HL-60/S4 treated with retinoic acid at 250 ng/mL for 4 days and 3 days (cell line): Measurements from ENCODE around the gene TMX4.

Experiments
- in situ Hi-C: fragments of 300-500 bp; cut with MboI; formaldehyde crosslinking; loops from 2 replicates; pipeline ENCODE4 v1.7.0; 2022; ENCODE audit warnings: low sequenced_read_pairs

Gene TMX4

GRCh38 chr20:8020314-8021079 is 936 bp upstream of the TMX4 start:
- in situ Hi-C loops: no loop called here

GRCh38 chr20:8019998-8020247 is 362 bp upstream of the TMX4 start:
- in situ Hi-C loops: no loop called here

GRCh38 chr20:8018958-8019245 is 659 bp downstream of the TMX4 start:
- in situ Hi-C loops: no loop called here

- in situ Hi-C loops: no loop called here
These were observed 6.8 kb downstream of the TMX4 start for GRCh38 chr20:8012724-8013123.

- in situ Hi-C loops: no loop called here
These were observed 10.8 kb downstream of the TMX4 start for GRCh38 chr20:8008733-8009132.

- in situ Hi-C loops: no loop called here
These were observed 12.1 kb downstream of the TMX4 start for GRCh38 chr20:8007490-8007889.

GRCh38 chr20:8005575-8006366 is 13.8 kb downstream of the TMX4 start:
- in situ Hi-C loops: no loop called here

- in situ Hi-C loops: no loop called here
These were observed 14.5 kb downstream of the TMX4 start for GRCh38 chr20:8005033-8005432.

GRCh38 chr20:8002056-8002455 is 17.5 kb downstream of the TMX4 start:
- in situ Hi-C loops: no loop called here

- in situ Hi-C loops: no loop called here
These were observed 18.8 kb downstream of the TMX4 start for GRCh38 chr20:8000796-8001195.

GRCh38 chr20:7996898-7997297 is 22.7 kb downstream of the TMX4 start:
- in situ Hi-C loops: no loop called here

- in situ Hi-C loops: no loop called here
These were observed 24.8 kb downstream of the TMX4 start for GRCh38 chr20:7994809-7995208.

- in situ Hi-C loops: no loop called here
These were observed 25.9 kb downstream of the TMX4 start for GRCh38 chr20:7993703-7994102.

GRCh38 chr20:7993238-7993637 is 26.3 kb downstream of the TMX4 start:
- in situ Hi-C loops: no loop called here

- in situ Hi-C loops: no loop called here
These were observed 29.2 kb downstream of the TMX4 start for GRCh38 chr20:7990385-7990784.

- in situ Hi-C loops: no loop called here
These were observed 30.2 kb downstream of the TMX4 start for GRCh38 chr20:7989379-7989778.

- in situ Hi-C loops: no loop called here
These were observed 33.6 kb downstream of the TMX4 start for GRCh38 chr20:7985916-7986315.

GRCh38 chr20:7984192-7984591 is 35.4 kb downstream of the TMX4 start:
- in situ Hi-C loops: no loop called here

GRCh38 chr20:7981374-7981773 is 38.2 kb downstream of the TMX4 start:
- in situ Hi-C loops: no loop called here

- in situ Hi-C loops: no loop called here
These were observed 39.1 kb downstream of the TMX4 start for GRCh38 chr20:7980332-7981046.

GRCh38 chr20:7977709-7978108 is 41.9 kb downstream of the TMX4 start:
- in situ Hi-C loops: no loop called here

- in situ Hi-C loops: no loop called here
These were observed 43.6 kb downstream of the TMX4 start for GRCh38 chr20:7975851-7976414.
